ENCODE data around the gene ALG8.

The ALG8 gene

GRCh38 chr11:78168539-78169477 lies 29.4 kb upstream of the ALG8 start:
- no peak overlapping the region for H3K4me3 Mint-ChIP-seq
- no peak overlapping the region for H3K27ac Mint-ChIP-seq
- H3K36me3 Mint-ChIP-seq (ENCODE audit: low read depth) = peaks cover 6% of the 10 kb centered on the region
- H3K9me3 Mint-ChIP-seq = no peaks in the 10 kb centered on the region
- no peaks in the 10 kb centered on the region for H3K27me3 Mint-ChIP-seq
- H3K4me1 Mint-ChIP-seq (ENCODE audit: low read depth) = no peaks in the 10 kb centered on the region

- no peak overlapping the region for H3K4me3 Mint-ChIP-seq
- H3K27ac Mint-ChIP-seq = no peak overlapping the region
- no peaks in the 10 kb centered on the region for H3K27me3 Mint-ChIP-seq
- no peaks in the 10 kb centered on the region for H3K9me3 Mint-ChIP-seq
- no peaks in the 10 kb centered on the region for H3K36me3 Mint-ChIP-seq (ENCODE audit: low read depth)
- H3K4me1 Mint-ChIP-seq (ENCODE audit: low read depth) = no peaks in the 10 kb centered on the region
Measured at GRCh38 chr11:78166855-78167469, 27.5 kb upstream of the ALG8 start.

- no peak overlapping the region for H3K4me3 Mint-ChIP-seq
Measured at GRCh38 chr11:78164471-78164870, 25.0 kb upstream of the ALG8 start.

GRCh38 chr11:78163828-78164227 lies 24.4 kb upstream of the ALG8 start:
- H3K27me3 Mint-ChIP-seq = no peaks in the 10 kb centered on the region
- H3K4me3 Mint-ChIP-seq = no peak overlapping the region
- no peaks in the 10 kb centered on the region for H3K4me1 Mint-ChIP-seq (ENCODE audit: low read depth)
- H3K9me3 Mint-ChIP-seq = no peaks in the 10 kb centered on the region
- H3K36me3 Mint-ChIP-seq (ENCODE audit: low read depth) = no peaks in the 10 kb centered on the region
- no peak overlapping the region for H3K27ac Mint-ChIP-seq

More at GRCh38 chr11:78164471-78164870, 25.0 kb upstream of the ALG8 start:
- no peaks in the 10 kb centered on the region for H3K27me3 Mint-ChIP-seq
- H3K9me3 Mint-ChIP-seq = no peaks in the 10 kb centered on the region
- H3K27ac Mint-ChIP-seq = no peak overlapping the region
- no peaks in the 10 kb centered on the region for H3K36me3 Mint-ChIP-seq (ENCODE audit: low read depth)
- H3K4me1 Mint-ChIP-seq (ENCODE audit: low read depth) = no peaks in the 10 kb centered on the region

GRCh38 chr11:78161962-78162371 lies 22.5 kb upstream of the ALG8 start:
- Mint-ChIP-seq H3K27me3 (no peaks in the 10 kb centered on the region), H3K4me1 (ENCODE audit: low read depth) (no peaks in the 10 kb centered on the region), H3K27ac (no peak overlapping the region)

GRCh38 chr11:78161346-78161745 lies 21.9 kb upstream of the ALG8 start:
- H3K27me3 Mint-ChIP-seq = no peaks in the 10 kb centered on the region
- H3K9me3 Mint-ChIP-seq = no peaks in the 10 kb centered on the region
- H3K27ac Mint-ChIP-seq = no peak overlapping the region
- no peaks in the 10 kb centered on the region for H3K4me1 Mint-ChIP-seq (ENCODE audit: low read depth)
- H3K4me3 Mint-ChIP-seq = no peak overlapping the region
- no peaks in the 10 kb centered on the region for H3K36me3 Mint-ChIP-seq (ENCODE audit: low read depth)

More at GRCh38 chr11:78161962-78162371, 22.5 kb upstream of the ALG8 start:
- no peaks in the 10 kb centered on the region for H3K36me3 Mint-ChIP-seq (ENCODE audit: low read depth)
- H3K4me3 Mint-ChIP-seq = no peak overlapping the region
- H3K9me3 Mint-ChIP-seq = no peaks in the 10 kb centered on the region

- H3K27ac Mint-ChIP-seq = no peak overlapping the region
- H3K27me3 Mint-ChIP-seq = no peaks in the 10 kb centered on the region
- H3K4me3 Mint-ChIP-seq = no peak overlapping the region
- no peaks in the 10 kb centered on the region for H3K36me3 Mint-ChIP-seq (ENCODE audit: low read depth)
- H3K9me3 Mint-ChIP-seq = no peaks in the 10 kb centered on the region
- no peaks in the 10 kb centered on the region for H3K4me1 Mint-ChIP-seq (ENCODE audit: low read depth)
Measured at GRCh38 chr11:78160557-78160956, 21.1 kb upstream of the ALG8 start.

- no peaks in the 10 kb centered on the region for H3K9me3 Mint-ChIP-seq
- H3K36me3 Mint-ChIP-seq (ENCODE audit: low read depth) = no peaks in the 10 kb centered on the region
- H3K27ac Mint-ChIP-seq = no peak overlapping the region
- no peaks in the 10 kb centered on the region for H3K27me3 Mint-ChIP-seq
- H3K4me3 Mint-ChIP-seq = no peak overlapping the region
- no peaks in the 10 kb centered on the region for H3K4me1 Mint-ChIP-seq (ENCODE audit: low read depth)
Measured at GRCh38 chr11:78158987-78159652, 19.7 kb upstream of the ALG8 start.

GRCh38 chr11:78156127-78156844 lies 16.9 kb upstream of the ALG8 start:
- H3K9me3 Mint-ChIP-seq = no peaks in the 10 kb centered on the region
- no peaks in the 10 kb centered on the region for H3K36me3 Mint-ChIP-seq (ENCODE audit: low read depth)
- no peaks in the 10 kb centered on the region for H3K27me3 Mint-ChIP-seq
- H3K4me3 Mint-ChIP-seq = no peak overlapping the region
- H3K4me1 Mint-ChIP-seq (ENCODE audit: low read depth) = no peaks in the 10 kb centered on the region
- H3K27ac Mint-ChIP-seq = no peak overlapping the region

GRCh38 chr11:78151804-78152203 lies 12.4 kb upstream of the ALG8 start:
- Mint-ChIP-seq H3K27me3 (no peaks in the 10 kb centered on the region), H3K4me1 (ENCODE audit: low read depth) (no peaks in the 10 kb centered on the region), H3K4me3 (no peak overlapping the region), H3K27ac (no peak overlapping the region), H3K36me3 (ENCODE audit: low read depth) (no peaks in the 10 kb centered on the region), H3K9me3 (no peaks in the 10 kb centered on the region)

- no peak overlapping the region for H3K27ac Mint-ChIP-seq
- no peaks in the 10 kb centered on the region for H3K4me1 Mint-ChIP-seq (ENCODE audit: low read depth)
- no peaks in the 10 kb centered on the region for H3K9me3 Mint-ChIP-seq
- H3K27me3 Mint-ChIP-seq = no peaks in the 10 kb centered on the region
- no peak overlapping the region for H3K4me3 Mint-ChIP-seq
- H3K36me3 Mint-ChIP-seq (ENCODE audit: low read depth) = no peaks in the 10 kb centered on the region
Measured at GRCh38 chr11:78150754-78151153, 11.3 kb upstream of the ALG8 start.

GRCh38 chr11:78150346-78150745 lies 10.9 kb upstream of the ALG8 start:
- Mint-ChIP-seq H3K27ac (no peak overlapping the region), H3K9me3 (no peaks in the 10 kb centered on the region), H3K4me1 (ENCODE audit: low read depth) (no peaks in the 10 kb centered on the region), H3K36me3 (ENCODE audit: low read depth) (no peaks in the 10 kb centered on the region), H3K27me3 (no peaks in the 10 kb centered on the region), H3K4me3 (no peak overlapping the region)

- Mint-ChIP-seq H3K36me3 (ENCODE audit: low read depth) (no peaks in the 10 kb centered on the region), H3K4me1 (ENCODE audit: low read depth) (no peaks in the 10 kb centered on the region), H3K27me3 (no peaks in the 10 kb centered on the region), H3K27ac (no peak overlapping the region), H3K4me3 (no peak overlapping the region), H3K9me3 (no peaks in the 10 kb centered on the region)
Measured at GRCh38 chr11:78149646-78150045, 10.2 kb upstream of the ALG8 start.

GRCh38 chr11:78147807-78148206 lies 8.4 kb upstream of the ALG8 start:
- peaks cover 10% of the 10 kb centered on the region for H3K4me1 Mint-ChIP-seq (ENCODE audit: low read depth)
- H3K27me3 Mint-ChIP-seq = no peaks in the 10 kb centered on the region
- H3K27ac Mint-ChIP-seq = no peak overlapping the region
- no peaks in the 10 kb centered on the region for H3K36me3 Mint-ChIP-seq (ENCODE audit: low read depth)
- H3K4me3 Mint-ChIP-seq = no peak overlapping the region
- no peaks in the 10 kb centered on the region for H3K9me3 Mint-ChIP-seq
